Measurements from ENCODE around the gene TTC3. TPM values are rescaled to one million over a fixed set of nuclear protein-coding genes. Genes with fewer than 3 reads are reported as not detected.

The TTC3 gene
- total and polyA plus RNA-seq, 2 experiments from 2014 or later, result 87.7 to 170 TPM

DNA sequence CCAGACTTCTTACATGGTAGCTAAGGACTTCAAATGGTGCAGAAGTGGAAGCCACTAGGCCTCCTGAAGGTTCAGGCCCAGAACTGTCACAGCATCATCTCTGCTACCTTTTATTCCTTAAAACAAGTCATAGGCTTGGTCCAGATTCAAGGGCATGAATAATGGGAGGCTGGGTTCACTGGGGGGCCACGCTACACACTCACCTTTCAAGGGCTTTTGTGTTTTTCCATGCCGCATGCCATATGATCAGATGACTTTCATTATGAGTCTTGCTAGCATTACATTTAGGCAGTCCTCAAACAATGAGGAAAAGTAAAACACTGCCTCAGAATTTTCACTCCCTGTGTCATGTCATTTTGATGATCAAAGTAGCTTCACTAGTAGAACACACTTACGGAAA lies 110.7 kb downstream of the TTC3 start:
- Histone ChIP-seq H3K36me3 (peaks cover 33% of the 10 kb centered on the region), H3K9me3 (ENCODE audit: low read depth) (no peaks in the 10 kb centered on the region), H3K4me1 (ENCODE audit: low read depth) (no peaks in the 10 kb centered on the region), H3K4me3 (no peak overlapping the region), H3K27ac (no peak overlapping the region), H3K27me3 (no peaks in the 10 kb centered on the region)
- no peak for DNase-seq (ENCODE audit: low read depth in 1 of 2, low spot score in 1 of 2)
- TF ChIP-seq, protein P1, sequence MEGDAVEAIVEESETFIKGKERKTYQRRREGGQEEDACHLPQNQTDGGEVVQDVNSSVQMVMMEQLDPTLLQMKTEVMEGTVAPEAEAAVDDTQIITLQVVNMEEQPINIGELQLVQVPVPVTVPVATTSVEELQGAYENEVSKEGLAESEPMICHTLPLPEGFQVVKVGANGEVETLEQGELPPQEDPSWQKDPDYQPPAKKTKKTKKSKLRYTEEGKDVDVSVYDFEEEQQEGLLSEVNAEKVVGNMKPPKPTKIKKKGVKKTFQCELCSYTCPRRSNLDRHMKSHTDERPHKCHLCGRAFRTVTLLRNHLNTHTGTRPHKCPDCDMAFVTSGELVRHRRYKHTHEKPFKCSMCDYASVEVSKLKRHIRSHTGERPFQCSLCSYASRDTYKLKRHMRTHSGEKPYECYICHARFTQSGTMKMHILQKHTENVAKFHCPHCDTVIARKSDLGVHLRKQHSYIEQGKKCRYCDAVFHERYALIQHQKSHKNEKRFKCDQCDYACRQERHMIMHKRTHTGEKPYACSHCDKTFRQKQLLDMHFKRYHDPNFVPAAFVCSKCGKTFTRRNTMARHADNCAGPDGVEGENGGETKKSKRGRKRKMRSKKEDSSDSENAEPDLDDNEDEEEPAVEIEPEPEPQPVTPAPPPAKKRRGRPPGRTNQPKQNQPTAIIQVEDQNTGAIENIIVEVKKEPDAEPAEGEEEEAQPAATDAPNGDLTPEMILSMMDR (IDR thresholded peaks at IDR 0.05; ENCODE audit: low read depth, low read length), result no peak

DNA sequence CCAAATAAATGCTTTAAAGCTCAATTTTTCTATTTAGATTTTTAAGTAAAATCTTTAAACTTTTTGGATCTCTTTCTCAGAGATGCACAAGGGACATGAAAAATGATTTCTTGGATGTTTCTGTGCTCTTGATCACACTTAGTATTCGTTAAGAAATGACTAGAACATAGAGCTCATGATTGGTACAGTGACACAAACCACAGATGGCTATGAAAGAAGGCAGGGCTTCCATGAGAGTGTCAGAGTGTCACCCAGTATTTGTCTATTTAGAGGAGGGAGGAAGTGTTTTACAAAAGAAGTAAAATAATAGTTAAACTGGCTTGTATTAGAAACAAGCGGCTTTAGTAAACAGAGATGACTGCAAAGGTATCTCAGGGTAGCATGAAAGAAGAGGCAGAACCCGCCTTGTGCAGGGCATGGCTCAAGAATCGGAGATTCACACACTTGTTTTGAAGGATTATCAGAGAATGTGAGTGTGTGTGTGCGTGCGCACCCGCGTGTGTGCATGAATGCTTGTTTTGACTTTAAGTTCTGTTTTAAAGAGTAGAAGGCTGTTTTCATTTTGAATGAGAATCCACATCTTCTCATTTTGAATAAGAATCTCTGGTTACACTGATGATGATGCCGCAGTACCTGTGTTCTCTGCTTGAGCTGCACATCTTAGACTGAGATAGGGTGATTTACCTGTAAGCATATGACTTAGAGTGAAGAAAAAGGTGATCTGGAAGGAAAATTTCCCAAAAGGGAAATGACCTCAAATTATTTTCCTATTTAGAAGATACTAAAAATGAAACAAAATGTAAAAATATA lies 111.9 kb downstream of the TTC3 start:
- Histone ChIP-seq H3K27me3 (no peaks in the 10 kb centered on the region), H3K36me3 (peaks cover 38% of the 10 kb centered on the region), H3K4me1 (ENCODE audit: low read depth) (no peaks in the 10 kb centered on the region), H3K9me3 (ENCODE audit: low read depth) (no peaks in the 10 kb centered on the region), H3K27ac (no peak overlapping the region), H3K4me3 (no peak overlapping the region)
- no peak for DNase-seq (ENCODE audit: low read depth in 1 of 2, low spot score in 1 of 2)
- TF ChIP-seq, protein P1 (IDR thresholded peaks at IDR 0.05; ENCODE audit: low read depth, low read length), result no peak

DNA sequence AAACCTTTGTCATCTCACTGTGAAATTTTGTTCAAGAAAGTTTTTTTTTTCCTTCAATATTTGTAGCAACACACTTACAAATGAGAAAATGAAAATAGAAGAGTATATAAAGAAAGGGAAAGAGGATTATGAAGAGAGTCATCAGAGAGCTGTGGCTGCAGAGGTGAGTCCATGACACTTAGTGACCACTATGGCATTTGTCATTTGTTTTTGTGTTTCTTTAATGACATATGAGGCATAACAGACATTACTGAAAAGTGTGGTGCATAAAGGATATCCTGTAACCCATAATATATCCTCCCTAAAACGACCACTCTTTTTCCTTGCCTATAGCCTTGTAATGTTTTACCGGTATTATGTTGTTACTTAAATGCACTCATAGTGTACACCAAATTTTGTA lies 113.9 kb downstream of the TTC3 start:
- TF ChIP-seq, protein P1 (IDR thresholded peaks at IDR 0.05; ENCODE audit: low read depth, low read length), result no peak
- no peak for DNase-seq (ENCODE audit: low read depth in 1 of 2, low spot score in 1 of 2)
- H3K4me1 ChIP-seq (ENCODE audit: low read depth), result no peaks in the 10 kb centered on the region
- H3K36me3 ChIP-seq, result peaks cover 47% of the 10 kb centered on the region
- H3K9me3 ChIP-seq (ENCODE audit: low read depth), result no peaks in the 10 kb centered on the region
- H3K4me3 ChIP-seq, result no peak overlapping the region
- H3K27ac ChIP-seq, result no peak overlapping the region
- no peaks in the 10 kb centered on the region for H3K27me3 ChIP-seq

DNA sequence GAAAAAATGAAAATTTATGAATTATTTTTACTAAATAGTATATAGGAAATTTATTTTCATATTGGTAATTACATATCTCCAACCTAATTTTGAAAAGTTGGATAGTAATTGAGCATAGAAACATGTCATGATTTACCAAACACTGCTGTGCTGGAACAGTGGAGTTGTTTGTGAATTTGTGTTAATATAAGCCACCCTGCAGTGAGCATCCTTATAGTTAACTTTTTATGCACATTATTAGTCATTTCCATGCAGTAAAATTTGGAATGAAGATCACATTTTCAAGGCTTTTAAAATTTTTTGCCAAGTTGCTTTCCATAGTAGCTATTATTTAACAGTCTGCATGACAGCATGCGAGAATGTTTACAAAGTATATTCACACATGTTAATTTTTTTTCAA lies 115.8 kb downstream of the TTC3 start:
- TF ChIP-seq, protein P1 (IDR thresholded peaks at IDR 0.05; ENCODE audit: low read depth, low read length), result no peak
- no peak for DNase-seq (ENCODE audit: low read depth in 1 of 2, low spot score in 1 of 2)
- Histone ChIP-seq H3K4me1 (ENCODE audit: low read depth) (no peaks in the 10 kb centered on the region), H3K36me3 (peaks cover 43% of the 10 kb centered on the region), H3K27ac (no peak overlapping the region), H3K9me3 (ENCODE audit: low read depth) (no peaks in the 10 kb centered on the region), H3K4me3 (no peak overlapping the region), H3K27me3 (no peaks in the 10 kb centered on the region)

DNA sequence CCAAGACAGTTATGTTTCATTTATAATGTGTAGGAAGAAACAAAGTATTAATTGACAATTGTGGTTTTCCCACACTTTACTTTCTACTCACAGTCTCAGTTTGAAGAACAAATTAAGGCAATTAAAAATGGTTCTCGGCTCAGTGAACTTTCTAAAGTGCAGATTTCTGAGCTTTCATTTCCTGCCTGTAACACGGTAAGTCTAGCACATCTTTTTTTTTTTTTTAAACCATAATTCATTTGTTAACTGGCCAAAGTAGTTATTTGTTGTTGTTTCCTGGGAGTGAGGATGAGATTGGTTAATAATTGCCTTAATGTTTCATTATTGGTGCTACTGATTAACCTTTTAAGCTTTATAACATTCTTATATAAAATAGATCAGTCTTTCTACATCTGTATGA lies 119.0 kb downstream of the TTC3 start:
- Histone ChIP-seq H3K27me3 (no peaks in the 10 kb centered on the region), H3K9me3 (ENCODE audit: low read depth) (no peaks in the 10 kb centered on the region), H3K27ac (no peak overlapping the region), H3K4me1 (ENCODE audit: low read depth) (no peaks in the 10 kb centered on the region), H3K36me3 (peaks cover 31% of the 10 kb centered on the region), H3K4me3 (no peak overlapping the region)
- DNase-seq (ENCODE audit: low read depth in 1 of 2, low spot score in 1 of 2), result no peak
- TF ChIP-seq, protein P1 (IDR thresholded peaks at IDR 0.05; ENCODE audit: low read depth, low read length), result no peak
